ENCODE measurements around the gene ZFP28.

ZFP28 gene

DNA sequence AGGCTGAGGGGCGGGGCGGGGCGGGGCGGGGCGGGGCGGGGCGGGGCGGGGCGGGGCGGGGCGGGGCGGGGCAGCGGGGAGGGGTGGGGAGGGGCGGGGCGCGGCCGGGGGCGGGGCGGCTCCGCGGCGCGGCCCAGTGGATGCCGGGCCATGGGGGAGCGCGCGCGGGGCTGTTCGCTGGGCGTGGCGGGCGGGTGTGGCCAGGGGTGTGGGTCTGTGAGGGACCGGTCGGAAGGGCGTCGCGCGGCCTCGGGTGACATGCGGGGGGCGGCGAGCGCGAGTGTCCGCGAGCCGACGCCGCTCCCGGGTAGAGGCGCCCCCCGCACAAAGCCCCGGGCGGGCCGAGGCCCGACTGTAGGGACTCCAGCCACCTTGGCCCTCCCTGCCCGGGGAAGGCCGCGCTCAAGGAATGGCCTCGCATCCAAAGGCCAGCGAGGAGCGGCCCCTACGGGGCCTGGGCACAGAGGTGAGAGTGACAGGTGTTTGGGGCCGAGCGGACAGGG lies at the start of gene ZFP28:
Gene ZFP28, plus strand, starts transcription at position 188 of the 503 bp plus-strand sequence. Its CDS starts 71 bp downstream, at position 259.
- peak; percentile 27 to 72 for DNase-seq

DNA sequence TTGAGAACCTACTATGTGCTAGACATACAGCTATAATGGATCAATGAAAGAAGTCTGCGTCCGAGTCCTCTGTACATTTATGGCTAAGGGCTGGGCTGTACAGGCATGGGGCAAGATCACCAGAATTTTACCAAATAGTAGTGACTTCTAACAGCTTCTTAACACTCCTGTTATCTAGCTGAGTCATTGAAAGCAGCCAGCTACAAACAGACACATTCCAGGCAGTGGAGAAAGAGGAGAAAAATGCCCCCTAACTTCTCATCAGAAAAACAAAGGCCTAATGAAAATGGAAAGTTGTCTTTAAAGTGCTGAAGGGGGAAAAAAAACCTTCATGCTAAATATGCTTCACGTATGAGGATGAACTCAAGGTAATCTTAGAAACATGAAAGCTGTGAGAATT lies 47.3 kb upstream of the ZFP28 start:
- no peak for DNase-seq

DNA sequence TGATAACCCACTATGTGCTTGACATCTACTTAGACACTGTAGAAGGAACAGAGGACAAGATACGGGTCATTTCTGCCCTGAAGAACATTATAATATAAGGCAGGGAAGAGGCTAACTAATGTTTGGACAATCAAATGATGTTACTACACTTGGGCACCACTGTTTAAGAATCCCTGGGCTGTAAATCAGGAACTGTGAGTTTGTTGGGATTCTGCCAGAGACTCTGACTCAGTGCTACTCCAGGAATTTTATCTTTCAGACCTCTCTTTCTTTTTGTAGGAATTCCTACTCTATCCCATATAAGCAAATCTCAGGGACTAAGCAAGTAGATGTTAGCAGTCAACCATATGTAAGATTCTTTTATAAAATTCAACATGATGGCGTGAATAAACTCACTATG lies 34.2 kb upstream of the ZFP28 start:
- DNase-seq = no peak

DNA sequence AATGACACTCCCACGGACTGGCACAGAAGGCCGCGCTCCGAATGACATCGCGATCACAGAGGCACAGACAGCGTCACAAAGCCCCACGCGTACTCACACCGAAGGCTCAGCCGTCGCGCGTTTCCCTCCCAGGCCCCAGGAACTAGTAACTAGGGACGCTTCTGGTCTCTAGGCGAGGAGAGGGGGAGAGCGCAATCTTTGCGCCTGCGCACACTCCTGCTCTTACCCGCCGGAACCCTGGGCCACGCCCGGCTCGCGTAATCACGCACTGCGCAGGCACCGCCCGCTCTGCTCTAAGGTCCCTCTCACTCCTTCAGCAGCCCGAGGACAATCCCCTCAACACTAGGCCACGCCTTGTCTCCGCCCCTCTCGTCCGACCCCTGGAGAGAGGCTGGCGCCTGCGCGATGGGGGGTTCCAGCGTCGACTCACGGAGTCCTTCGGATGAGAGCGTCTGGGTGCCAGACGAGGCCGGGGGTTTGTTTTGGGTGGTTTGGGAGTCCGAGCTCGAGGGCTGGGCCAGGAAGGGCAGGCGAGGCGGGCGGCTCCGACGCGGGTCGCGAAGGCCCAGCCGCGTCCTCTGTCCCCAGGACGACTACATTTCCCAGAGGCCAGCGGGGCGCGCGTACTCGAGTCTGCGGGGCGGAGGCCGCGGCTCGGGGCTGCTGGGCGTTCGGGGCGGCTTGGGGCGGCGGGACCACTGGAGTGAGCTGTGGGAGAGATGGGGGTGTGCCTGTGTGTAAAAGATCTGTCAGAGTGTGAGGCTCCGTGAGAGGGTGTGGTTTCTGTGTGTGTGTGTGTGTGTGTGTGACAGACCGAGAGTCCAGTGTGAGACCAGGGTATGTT lies 31.1 kb upstream of the ZFP28 start, which contains the start of gene ZNF471:
Gene ZNF471, plus strand, starts transcription at position 410 of the 844 bp plus-strand sequence. CDS start 3,717 bp downstream, outside the sequence.
- DNase-seq = peak; percentile 81 to 95

DNA sequence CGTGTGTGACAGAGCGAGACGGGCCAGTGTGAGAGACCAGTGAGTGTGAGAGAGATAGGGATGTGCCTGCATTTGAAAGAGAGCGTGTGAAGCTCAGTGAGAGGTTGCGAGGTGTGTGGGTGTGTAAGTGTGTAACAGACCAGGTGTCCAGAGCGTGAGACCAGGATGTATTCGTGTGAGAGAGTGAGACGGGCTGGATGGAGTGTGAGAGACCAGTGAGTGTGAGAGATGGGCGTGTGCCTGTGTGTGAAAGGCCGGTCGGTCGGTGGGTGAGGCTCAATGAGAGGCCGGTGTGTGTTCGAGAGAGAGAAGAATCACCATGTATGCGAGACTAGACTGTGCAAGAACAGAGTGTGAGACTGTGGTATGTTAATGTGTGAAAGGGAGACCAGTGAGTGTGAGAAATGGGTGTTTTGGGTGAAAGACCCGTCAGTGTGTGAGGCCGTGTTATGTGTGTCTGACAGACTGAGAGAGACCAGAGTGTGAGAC lies 30.4 kb upstream of the ZFP28 start:
- DNase-seq = no peak

DNA sequence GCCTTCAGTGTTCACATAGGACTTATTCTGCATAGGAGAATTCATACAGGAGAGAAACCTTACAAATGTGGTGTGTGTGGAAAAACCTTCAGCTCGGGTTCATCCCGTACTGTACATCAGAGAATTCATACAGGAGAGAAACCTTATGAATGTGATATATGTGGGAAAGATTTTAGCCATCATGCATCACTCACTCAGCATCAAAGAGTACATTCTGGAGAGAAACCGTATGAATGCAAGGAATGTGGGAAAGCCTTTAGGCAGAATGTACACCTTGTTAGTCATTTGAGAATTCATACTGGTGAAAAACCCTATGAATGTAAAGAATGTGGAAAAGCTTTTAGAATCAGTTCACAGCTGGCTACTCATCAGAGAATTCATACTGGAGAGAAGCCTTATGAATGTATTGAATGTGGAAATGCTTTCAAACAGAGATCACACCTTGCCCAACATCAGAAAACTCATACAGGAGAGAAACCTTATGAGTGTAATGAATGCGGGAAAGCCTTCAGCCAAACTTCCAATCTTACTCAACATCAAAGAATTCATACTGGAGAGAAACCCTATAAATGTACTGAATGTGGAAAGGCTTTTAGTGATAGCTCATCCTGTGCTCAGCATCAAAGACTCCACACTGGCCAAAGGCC lies 13.4 kb upstream of the ZFP28 start:
- DNase-seq = no peak

DNA sequence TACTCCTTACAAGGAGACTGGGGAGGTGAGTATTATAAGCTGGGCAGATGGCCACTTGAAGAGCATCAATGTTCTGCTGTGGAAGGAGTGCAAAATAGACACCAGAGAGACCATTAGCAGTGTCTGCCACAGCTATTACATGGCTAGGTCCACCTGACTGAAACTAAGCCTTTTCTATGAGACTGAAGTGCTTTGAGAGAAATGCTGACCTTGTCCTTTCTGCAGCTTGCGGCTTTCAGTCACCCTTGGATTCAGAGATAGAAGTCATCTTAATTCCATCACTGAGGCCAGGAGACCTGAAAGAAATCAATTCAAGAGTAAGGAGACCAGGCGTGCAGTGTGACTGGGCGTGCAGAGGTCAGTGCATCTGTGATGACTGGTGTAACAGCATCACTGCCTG lies 1.3 kb upstream of the ZFP28 start:
- no peak for DNase-seq

DNA sequence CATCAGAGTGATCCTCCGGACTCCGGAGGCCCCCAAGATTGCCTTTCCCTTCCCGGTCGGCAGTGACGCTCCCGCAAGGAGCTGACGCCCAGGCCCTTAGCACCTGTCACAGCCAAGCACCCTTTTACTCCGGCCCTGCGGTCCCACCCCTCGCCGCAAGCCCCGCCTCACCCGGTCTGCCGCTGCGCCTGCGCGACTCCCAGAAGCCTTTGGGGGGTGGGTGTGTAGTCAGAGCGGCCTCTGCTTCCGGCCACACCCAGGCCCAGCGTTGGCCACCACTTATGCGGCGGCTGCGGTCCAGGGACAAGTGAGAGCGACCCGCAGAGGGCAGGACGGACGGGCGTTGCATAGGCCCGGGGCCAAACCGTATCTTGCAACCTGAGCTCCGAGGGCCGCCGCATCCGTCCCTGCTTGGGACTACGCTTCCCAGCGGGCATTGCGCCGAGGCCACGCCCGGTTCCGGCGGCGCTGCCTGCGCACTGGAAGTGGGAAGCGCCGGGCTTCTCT lies 441 bp upstream of the ZFP28 start:
- DNase-seq = peak; percentile 31 to 79

DNA sequence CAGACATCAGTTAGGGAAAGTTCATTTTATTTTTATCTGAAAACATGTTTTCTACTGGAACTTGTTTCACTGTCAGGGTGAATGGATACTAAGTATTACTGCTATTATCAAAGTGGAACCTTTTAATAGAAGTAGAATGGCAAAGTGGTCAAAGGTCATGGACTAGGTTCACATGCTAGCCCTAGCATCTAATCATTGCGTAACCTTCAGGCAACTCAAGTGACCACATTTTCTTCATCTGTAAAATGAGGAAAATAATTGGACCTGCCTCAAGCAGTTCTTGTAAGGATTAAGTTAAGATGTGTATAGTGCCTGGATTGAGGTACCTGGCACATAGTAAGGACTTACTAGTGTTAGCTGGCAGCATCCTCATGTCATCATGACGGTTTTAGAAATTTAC lies 5.0 kb downstream of the ZFP28 start:
- no peak for DNase-seq

DNA sequence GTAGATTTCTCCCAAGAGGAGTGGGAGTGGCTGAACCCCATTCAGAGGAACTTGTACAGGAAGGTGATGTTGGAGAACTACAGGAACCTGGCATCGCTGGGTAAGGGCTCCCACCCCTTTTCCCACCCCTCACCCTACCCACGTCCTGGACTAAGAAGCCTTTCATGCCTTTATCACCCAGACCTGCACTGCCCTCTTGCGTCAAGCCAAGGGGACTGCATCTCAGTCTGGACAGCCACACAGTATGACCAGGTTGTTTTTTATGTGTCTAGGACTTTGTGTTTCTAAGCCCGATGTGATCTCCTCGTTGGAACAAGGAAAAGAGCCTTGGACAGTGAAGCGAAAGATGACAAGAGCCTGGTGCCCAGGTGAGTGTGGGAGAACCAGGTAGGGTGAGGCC lies 8.8 kb downstream of the ZFP28 start:
- no peak for DNase-seq

DNA sequence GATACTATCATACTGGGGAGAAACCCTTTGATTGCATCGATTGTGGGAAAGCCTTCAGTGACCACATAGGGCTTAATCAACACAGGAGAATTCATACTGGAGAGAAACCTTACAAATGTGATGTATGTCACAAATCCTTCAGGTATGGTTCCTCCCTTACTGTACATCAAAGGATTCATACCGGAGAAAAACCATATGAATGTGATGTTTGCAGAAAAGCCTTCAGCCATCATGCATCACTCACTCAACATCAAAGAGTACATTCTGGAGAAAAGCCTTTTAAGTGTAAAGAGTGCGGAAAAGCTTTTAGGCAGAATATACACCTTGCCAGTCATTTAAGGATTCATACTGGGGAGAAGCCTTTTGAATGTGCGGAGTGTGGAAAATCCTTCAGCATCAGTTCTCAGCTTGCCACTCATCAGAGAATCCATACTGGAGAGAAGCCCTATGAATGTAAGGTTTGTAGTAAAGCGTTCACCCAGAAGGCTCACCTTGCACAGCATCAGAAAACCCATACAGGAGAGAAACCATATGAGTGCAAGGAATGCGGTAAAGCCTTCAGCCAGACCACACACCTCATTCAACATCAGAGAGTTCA lies 15.6 kb downstream of the ZFP28 start:
- no peak for DNase-seq

DNA sequence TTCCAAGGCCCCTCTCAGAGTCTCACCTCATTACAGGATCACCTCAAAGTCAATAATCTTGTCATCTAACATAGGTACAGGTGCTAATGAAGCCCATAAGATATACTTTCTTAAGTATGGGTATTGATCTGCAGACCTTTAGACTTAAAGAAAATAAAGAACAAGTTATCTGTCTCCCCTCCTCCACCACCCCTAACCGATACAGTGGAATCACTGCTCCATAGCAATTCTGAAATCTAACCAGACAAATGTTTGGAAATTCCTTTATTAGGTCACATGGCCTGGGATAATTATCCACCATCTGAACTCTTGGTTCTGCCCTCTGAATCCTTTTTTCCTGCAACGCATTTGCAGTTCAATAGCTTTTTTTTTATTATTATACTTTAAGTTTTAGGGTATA lies 24.0 kb downstream of the ZFP28 start:
- DNase-seq = no peak

DNA sequence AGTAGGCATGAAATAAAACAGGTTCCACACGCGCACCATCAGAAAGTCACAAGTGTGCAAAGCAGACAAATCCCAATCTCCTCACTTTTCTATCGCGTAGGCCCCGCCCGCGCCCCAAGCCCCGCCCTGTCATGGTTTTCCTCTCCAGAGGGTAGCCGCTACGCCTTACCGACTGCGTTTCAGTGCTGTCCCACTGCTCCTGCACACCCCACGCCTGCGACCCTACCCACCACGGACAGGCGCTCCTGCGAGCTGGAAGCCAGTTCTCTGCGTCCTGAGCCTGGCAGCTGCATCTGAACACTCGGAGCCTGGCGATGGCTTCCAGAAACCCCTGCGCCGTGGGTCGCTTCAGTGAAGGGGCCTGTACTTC lies 28.1 kb downstream of the ZFP28 start:
- no peak for DNase-seq

DNA sequence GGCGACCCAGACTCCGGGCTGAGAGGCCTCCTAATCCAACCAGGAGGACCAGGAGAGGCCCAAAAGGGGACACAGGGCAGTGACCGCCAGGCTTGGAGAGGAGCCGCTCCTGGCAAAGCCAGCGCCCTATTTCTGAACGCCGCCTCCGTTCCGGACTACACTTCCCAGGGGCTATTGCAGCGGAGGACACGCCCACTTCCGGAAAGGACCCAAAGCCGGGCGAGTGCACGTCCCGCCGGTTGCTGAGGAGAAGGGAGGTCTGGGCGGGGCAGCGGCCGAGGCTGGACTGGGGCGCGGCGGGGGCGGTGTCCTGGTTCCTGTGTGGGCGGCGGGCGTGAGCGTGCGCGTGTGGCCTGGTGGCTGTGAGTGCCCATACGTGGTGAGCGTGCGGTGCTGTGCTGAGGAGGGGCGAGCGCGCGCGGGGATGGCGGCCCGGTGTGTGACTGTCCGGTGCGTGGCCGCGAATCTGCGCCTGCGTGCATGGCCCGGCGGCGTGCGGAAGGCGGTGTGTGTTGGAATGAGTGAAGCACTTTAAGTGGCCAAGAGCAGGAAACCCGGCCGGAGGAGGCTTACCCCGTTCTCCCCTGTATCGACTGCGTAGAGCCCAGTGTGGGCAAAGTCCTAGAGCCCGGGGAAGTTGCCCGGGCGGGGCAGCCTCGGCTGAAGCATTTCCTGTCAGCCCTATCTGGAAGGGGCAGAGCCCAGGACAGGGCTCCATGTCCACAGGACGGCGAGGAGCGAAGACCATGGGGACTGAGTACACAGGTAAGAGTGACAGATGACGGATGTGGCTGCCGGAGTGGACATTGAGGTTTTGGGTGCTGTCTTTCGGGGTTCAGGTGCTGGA lies 28.7 kb downstream of the ZFP28 start, which contains the start of gene ZNF470:
Gene ZNF470, plus strand, starts transcription at position 195 of the 847 bp plus-strand sequence. CDS start 2,844 bp downstream, outside the sequence.
- DNase-seq = peak; percentile 3 to 75

DNA sequence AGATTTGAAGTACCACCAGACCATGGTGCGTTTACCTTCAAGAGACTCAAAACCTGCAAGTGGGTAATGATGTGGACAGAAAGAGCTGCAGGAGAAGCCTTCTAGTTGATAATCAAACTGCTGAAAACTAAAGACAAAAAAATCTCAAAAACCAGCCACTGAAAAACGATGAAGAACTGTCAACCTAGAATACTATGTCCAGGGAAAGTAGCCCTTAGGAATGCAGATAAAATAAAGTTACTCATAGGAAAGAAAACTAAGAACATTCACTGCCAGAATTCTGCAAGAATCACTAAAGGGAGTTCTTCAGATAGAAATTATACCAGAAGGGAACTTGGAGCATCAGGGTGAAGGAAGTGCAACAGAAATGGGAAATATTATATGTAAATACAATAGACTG lies 33.8 kb downstream of the ZFP28 start:
- DNase-seq = no peak

DNA sequence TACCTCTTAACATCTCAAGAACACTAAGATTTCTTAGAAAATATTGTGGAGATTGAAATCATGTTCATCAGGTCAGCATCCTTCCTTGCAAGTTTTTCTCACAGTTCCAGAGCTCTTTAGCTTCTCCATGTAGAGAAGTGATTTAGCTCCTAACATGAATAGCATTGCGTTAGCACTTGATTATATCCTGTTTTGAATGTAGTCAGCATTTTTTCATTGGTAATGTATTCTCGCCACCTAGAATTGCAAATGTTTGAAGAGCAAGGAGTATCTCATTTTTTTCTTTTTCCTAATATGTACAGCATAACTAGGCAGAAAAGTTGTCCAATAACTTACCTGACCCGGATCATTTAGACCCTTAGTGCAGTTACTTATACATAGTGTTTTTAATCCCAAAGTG lies 35.2 kb downstream of the ZFP28 start:
- DNase-seq = no peak

DNA sequence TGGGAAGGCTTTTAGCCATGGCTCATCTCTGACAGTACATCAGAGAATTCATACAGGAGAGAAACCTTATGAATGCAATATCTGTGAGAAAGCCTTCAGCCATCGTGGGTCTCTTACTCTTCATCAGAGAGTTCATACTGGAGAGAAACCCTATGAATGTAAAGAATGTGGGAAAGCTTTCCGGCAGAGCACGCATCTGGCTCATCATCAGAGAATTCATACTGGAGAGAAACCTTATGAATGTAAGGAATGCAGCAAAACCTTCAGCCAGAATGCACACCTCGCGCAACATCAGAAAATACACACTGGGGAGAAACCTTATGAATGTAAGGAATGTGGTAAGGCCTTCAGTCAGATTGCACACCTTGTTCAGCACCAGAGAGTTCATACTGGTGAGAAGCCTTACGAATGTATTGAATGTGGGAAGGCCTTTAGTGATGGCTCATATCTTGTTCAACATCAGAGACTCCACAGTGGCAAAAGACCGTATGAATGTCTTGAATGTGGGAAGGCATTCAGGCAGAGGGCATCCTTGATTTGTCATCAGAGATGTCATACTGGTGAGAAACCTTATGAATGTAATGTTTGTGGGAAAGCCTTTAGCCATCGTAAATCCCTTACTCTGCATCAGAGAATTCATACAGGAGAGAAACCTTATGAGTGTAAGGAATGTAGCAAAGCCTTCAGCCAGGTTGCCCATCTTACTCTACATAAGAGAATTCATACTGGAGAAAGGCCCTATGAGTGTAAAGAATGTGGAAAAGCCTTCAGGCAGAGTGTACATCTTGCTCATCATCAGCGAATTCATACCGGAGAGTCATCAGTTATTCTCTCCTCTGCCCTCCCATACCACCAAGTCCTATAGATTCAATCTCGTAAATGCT lies 39.2 kb downstream of the ZFP28 start:
- no peak for DNase-seq

DNA sequence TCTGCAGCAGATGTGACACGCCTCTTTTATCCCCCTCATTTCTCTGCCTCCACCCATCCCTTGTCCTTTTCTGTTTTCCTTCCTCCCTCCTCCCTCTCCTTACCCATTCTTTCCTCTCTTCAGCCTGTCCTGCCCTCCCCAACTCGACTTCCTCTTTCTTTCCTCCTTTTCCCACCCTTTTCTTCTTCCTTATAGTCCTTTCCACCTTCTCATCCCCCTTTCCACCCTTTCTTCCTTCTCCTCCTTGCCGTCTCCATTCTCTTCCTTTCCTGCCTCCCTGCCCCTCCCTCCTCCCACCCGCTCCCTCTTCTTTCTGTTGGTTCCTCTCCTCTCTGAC lies 55.7 kb downstream of the ZFP28 start:
- DNase-seq = no peak

DNA sequence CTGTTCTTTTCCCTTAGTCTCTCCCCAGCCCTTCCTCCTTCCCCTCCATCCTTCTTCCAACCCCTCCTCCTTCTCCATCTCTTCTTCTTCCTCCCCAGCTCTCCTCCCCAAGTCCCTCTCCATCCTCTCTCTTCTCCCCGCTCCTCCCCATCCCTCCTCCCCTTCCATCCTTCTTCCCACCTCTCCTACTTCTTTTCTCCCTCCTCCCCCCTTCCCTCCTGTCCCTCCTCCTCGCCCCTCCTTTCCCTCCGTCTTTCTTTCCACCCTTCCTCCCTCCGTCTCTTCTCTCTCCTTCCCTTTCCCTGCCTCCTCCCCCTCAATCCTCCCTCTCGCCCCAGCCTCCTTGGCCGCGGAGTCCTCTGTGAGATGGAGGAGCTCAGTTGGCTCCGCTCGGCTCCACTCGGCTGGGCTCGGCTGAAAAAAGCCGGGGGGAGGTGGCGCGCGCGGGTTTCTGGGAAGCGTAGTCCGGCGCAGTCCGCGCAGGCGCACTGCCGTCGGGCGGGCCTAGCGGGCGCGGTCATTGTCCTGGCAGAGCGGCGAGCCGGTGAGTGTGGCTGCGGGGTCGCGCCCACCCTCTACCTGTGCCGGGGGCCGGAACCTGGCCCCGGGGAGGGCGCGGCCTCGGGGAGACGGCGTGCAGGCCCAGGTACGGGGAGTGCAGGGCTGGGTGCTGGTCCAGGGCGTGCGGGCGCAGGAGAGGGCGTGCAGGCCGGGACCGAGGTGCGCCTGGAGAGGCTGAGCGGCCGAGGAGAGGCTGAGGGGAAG lies 56.2 kb downstream of the ZFP28 start, which contains the start of gene ZNF71:
Gene ZNF71, plus strand, starts transcription at position 520 of the 765 bp plus-strand sequence. CDS start 6,257 bp downstream, outside the sequence.
- peak; percentile 29 to 70 for DNase-seq

DNA sequence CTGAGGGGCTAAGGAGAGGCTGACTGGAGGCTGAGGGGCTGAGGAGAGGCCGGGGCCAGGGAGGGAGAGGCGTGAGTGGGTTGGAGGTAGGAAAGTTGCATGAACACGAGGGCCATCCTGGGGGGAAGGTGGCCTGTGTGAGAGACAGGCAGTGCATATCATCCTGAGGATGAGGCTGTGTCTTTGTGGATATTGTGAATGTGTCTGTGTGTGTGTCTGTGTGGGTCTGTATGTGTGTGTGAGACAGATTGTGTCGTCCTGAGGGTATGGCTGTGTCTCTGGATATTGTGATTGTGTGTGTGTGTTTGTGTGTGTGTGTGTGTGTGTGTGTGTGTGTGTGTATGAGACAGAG lies 56.8 kb downstream of the ZFP28 start:
- no peak for DNase-seq
